ENCODE measurements around the gene DNAJB9.
"Not testable (repeated sequence)": the region's sequence is repeated elsewhere in the genome, so short reads cannot be mapped to it uniquely, and the experiment has no call there.

The DNAJB9 gene
- total RNA-seq = 55.1 to 141 reads per million in 2 donors

- peak; percentile 97 for DNase-seq
Observed at GRCh38 chr7:108569381-108570145, at the start of gene DNAJB9, which contains the start of gene THAP5. TSS of gene DNAJB9 (plus strand) at chr7:108569874. CDS start at chr7:108571727, 1,853 bp downstream. TSS of gene THAP5 (minus strand) at chr7:108569706. CDS start at chr7:108569569, 137 bp downstream.

- DNase-seq = no peak
Observed at GRCh38 chr7:108522780-108523179, 46.9 kb upstream of the DNAJB9 start.

- no peak for DNase-seq
Observed at GRCh38 chr7:108525327-108525984, 44.2 kb upstream of the DNAJB9 start.

GRCh38 chr7:108525985-108526767, 43.5 kb upstream of the DNAJB9 start, which contains the start of gene PNPLA8:
TSS of gene PNPLA8 (minus strand) at chr7:108526135. CDS start at chr7:108515491, 10,644 bp downstream.
- DNase-seq = peak; percentile 100

- no peak for DNase-seq
Observed at GRCh38 chr7:108526768-108527017, 43.0 kb upstream of the DNAJB9 start.

GRCh38 chr7:108528183-108528712, 41.4 kb upstream of the DNAJB9 start:
- DNase-seq = no peak

- no peak for DNase-seq
Observed at GRCh38 chr7:108529341-108529740, 40.3 kb upstream of the DNAJB9 start.

- no peak for DNase-seq
Observed at GRCh38 chr7:108533712-108534111, 36.0 kb upstream of the DNAJB9 start.

GRCh38 chr7:108535257-108535656, 34.4 kb upstream of the DNAJB9 start:
- no peak for DNase-seq

GRCh38 chr7:108535744-108536143, 33.9 kb upstream of the DNAJB9 start:
- DNase-seq = no peak

- DNase-seq = no peak
Observed at GRCh38 chr7:108537229-108537628, 32.4 kb upstream of the DNAJB9 start.

GRCh38 chr7:108538236-108538635, 31.4 kb upstream of the DNAJB9 start:
- not testable (repeated sequence) for DNase-seq

GRCh38 chr7:108538685-108539084, 31.0 kb upstream of the DNAJB9 start:
- DNase-seq = not testable (repeated sequence)

GRCh38 chr7:108541478-108541877, 28.2 kb upstream of the DNAJB9 start:
- DNase-seq = no peak

GRCh38 chr7:108548141-108548896, 21.4 kb upstream of the DNAJB9 start:
- not testable (repeated sequence) for DNase-seq

- not testable (repeated sequence) for DNase-seq
Observed at GRCh38 chr7:108556665-108557064, 13.0 kb upstream of the DNAJB9 start.

- DNase-seq = no peak
Observed at GRCh38 chr7:108557191-108557590, 12.5 kb upstream of the DNAJB9 start.

GRCh38 chr7:108557617-108558016, 12.1 kb upstream of the DNAJB9 start:
- no peak for DNase-seq

GRCh38 chr7:108559253-108559652, 10.4 kb upstream of the DNAJB9 start:
- no peak for DNase-seq

- no peak for DNase-seq
Observed at GRCh38 chr7:108561047-108561619, 8.5 kb upstream of the DNAJB9 start.

GRCh38 chr7:108565987-108566386, 3.7 kb upstream of the DNAJB9 start:
- DNase-seq = no peak

GRCh38 chr7:108568801-108569380, 783 bp upstream of the DNAJB9 start:
- no peak for DNase-seq
